Measurements from ENCODE around the gene FAM13C. TPM values are rescaled to one million over a fixed set of nuclear protein-coding genes. Genes with fewer than 3 reads are reported as not detected.
"Not testable (repeated sequence)": the region's sequence is repeated elsewhere in the genome, so short reads cannot be mapped to it uniquely, and the experiment has no call there.

FAM13C gene
- total RNA-seq, 1 donor from 2014 or later, result 1.3 TPM

DNA sequence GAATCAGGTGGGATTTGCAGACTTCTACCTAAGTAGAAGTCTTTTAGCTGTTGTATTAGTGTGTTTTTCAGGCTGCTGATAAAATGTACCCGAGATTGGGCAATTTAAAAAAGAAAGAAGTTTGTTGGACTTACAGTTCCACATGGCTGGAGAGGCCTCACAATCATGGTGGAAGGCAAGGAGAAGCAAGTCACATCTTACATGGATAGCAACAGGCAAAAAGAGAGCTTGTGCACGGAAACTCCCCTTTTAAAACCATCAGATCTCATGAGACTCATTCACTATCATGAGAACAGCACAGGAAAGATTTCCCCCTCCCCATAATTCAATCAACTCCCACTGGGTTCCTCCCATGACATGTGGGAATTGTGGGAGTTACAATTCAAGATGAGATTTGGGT, 123.2 kb downstream of the FAM13C start:
- not testable (repeated sequence) for ATAC-seq; DNase-seq (ENCODE audit: low spot score)

DNA sequence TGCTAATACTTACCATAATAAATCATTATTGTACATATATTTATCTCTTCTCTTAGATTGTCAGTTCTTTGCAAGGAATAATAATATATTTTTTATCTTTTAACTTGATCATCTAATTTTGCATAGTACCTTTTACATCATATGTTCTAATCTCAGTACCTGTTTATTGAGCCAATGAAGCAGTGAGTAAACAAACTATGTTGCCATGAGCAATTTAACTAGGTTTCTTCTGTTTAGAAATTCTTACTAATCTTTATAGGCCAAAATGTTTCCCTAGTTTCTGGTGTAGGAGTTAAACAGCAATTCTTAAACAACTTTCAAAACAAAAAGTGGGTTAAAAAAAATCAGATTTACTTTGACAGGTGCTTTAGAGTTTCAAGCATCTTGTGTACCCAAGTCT, 124.6 kb downstream of the FAM13C start:
- ATAC-seq (no peak), DNase-seq (ENCODE audit: low spot score) (no peak)

DNA sequence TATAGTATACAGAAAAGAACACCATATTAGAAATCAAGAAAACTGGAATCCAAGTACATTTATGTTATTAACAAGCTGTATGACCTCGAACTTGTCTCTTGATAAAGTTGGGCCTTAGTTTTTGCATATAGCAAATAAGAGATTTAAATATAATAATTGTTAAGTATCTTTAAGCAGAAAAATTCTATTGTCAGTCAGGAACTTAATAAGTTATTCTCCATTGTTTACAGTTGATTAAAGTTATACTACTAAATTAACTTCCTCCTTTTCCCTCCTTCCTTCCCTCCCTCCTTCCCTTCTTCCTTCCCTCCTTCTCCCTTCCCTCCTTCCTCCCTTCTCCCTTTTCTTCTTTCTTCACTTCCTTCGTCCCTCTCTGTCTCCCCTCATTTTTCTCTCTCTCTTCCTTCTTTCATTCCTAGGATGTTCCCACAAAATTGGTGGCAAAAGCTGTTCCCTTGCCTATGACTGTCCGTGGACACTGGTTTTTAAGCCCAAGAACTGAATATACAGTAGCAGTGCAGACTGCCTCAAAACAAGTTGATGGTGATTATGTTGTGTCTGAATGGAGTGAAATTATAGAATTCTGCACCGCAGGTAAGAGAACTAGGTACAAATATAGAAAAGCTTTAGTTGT, 126.2 kb downstream of the FAM13C start:
- DNase-seq (ENCODE audit: low spot score) (no peak), ATAC-seq (no peak)

DNA sequence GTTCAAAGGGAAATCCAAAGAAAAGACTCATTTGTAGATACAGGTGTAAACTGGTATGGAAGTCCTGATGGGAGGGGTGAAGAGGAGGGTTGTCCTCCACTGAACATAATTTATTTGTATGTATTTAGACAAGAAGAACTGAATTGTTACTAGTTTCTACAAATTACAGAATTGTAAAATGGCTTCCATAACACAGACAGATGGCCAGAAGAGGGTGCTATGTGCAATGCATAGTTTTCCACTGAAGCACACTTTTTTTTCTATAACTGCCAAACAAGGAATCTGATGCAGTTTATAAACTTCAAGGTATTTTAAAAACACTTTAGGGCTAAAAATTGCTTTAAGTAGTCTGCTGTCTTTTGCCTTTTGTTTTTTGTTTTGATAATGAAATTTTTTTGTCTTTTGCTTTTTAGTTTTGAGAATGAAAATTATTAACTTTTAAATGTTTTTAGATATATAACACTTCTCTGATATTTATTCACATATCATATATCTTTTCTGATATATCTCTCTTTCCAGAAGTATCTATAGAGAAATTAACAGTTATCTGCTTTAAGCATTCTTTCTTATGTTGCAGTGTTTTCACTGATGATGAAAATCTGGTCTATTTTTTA, 127.4 kb downstream of the FAM13C start:
- DNase-seq (ENCODE audit: low spot score) (no peak), ATAC-seq (peak; percentile 66)

DNA sequence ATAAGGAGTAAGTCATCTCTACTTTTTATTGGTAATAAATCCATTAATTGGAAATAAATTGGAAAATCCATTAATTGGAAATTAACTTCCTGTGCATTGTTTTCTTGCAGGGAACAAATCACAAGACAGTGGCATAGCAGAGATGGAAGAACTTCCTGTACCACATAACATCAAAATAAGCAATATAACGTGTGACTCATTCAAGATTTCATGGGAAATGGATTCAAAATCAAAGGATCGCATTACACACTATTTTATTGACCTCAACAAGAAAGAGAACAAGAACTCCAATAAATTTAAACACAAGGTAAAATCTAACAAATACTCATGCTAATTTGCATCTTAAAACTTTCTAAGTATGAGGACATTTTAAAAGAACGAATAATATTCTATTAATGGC, 128.2 kb downstream of the FAM13C start:
- ATAC-seq, result no peak

DNA sequence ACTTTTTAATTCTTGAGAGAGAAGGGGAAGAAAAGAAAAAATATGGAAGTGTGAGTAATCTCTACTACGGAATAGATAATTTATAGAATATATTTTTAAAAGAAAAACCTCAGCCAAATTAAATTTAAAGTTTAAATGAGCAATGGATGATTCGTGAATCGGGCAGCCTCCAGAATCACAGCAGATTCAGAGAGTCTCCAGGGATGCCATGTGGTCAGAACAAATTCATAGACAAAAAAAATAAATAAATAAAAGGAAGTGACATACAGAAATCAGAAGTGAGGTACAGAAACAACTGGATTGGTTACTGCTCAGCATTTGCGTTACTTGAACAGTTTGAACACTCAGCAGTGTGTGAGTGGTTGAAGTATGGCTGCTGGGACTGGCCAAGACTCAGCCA, 132.9 kb downstream of the FAM13C start:
- no peak for DNase-seq (ENCODE audit: low spot score)

More for the DNA sequence above, 128.2 kb downstream of the FAM13C start:
- DNase-seq (ENCODE audit: low spot score), result no peak

DNA sequence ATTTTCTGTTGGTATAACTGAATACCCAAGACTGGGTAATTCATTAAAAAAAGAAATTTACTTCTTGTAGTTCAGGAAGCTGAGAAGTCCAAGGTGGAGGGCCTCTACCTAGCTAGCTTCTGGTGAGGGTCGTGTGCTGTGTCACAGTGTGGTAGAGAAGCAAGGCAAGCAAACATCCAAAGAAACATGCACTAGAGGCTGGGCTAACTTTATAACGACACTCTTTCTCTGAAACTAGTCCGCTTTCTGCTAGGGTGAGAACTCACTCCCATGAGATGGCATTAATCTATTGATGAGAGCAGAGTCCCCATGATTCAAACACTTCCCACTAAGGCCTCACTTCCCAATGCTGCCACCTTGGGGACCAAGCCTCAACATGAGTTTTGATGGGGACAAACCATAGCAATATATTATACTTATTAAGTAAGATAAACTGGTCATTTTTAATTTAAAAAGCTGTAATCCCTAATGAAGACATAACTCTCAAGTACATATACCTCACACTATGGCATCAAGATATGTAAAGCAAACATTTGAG, 135.1 kb downstream of the FAM13C start:
- no peak for DNase-seq (ENCODE audit: low spot score)
- peak; percentile 44 for ATAC-seq

More for the DNA sequence above, 132.9 kb downstream of the FAM13C start:
- no peak for ATAC-seq

DNA sequence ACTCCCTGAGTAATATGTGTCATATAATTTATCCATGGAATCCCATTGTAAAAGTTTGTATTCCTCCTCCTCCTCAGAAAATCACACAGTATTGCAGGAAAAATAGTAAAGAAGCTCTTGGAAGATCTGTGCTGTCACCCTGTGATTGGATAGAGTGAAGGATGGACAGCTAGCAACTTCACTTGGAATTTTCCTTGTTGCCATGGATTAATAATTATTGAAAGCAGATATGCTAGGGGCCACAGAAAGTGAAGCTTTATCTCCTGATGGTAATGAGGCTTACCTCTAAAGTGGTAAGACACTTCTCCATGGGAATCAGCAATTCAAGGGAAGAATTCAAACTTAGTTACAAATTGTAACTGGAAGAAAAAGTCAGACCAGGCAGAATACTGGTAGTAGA, 137.1 kb downstream of the FAM13C start:
- ATAC-seq, result no peak

DNA sequence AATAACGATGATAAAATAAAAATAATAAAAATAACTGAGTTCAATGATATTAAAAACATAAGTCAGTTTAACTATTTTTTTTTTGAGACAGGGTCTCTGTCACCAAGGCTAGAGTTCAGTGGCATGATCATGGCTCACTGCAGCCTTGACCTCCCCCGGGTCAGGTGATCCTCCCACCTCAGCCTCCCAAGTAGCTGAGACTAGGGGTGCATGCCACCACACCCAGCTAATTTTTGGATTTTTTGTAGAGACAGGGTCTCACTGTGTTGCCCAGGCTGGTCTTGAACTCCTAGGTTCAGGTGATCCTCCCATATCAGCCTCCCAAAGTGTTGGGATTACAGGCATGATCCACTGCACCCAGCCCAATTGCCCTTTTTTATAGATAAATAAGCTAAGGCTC, 138.8 kb downstream of the FAM13C start:
- not testable (repeated sequence) for DNase-seq (ENCODE audit: low spot score); ATAC-seq

More for the DNA sequence above, 137.1 kb downstream of the FAM13C start:
- DNase-seq (ENCODE audit: low spot score), result no peak

DNA sequence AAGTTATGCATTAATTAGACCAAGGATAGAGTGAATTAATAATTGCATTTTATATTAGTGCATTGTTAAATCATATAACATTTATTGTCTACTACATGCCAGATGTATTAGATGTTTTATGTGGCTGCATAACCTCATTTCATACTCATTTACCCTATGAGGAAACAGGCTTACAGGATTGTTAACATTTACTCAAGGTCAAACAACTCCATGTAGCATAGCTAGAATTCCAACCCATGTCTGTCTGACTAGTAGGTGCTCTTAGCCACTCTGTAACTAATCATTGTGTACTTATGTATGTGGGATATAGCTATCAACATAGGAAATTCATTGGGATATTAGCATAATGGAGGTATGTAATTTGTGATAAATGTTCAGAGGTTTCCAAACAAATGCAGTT, 139.6 kb downstream of the FAM13C start:
- ATAC-seq, result no peak
- DNase-seq (ENCODE audit: low spot score), result no peak

DNA sequence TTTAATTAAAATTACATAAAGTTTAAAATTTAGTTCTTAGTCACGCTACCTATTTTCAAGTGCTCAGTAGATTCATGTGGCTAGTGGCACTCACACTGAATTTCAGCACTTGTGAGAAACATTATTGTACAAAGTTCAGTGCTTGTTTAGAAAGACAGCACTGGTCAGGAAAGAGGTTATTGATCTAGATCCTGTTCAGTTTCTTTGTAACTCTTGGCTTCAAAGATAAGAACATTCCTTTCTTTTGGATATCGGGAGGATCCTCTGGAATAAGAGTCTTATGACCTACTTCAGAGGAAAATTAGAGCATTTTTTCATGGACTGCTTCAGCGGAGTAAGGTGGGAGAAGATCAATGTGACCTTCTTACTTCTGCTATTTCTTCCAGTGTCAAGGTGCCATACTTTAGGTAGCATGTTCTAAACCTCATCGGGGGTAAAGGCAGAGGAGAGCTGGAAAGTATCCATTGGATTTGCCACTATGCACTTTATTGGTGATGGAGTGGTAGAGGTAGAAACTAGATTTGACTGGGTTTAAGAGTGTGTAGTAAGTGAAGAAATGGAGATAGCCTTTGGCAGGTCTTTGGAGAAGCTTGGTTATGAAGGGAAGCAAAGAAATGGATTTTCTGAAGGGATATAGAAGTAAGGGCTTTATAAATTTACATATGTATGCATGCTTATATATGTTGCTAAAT, 146.0 kb downstream of the FAM13C start:
- peak; percentile 45 for ATAC-seq
- DNase-seq (ENCODE audit: low spot score), result no peak

DNA sequence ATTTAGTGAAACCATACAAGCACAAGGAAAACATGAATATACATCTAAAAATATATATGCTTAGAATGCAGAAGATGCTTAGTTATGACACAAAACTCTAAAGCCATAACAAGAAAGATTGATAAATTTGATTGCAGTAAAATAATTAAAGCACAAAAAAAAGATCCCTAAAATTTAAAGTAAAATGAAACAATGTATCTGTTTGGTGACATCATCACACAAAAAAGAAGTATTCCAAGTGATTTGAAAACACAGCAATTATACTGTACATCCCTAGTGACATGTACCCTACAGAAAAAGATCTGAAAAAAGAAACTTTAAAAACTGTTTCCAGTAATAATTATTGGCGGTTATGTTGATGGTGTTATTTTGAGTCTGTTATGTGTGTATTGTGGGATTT, 148.2 kb downstream of the FAM13C start:
- ATAC-seq (no peak), DNase-seq (ENCODE audit: low spot score) (no peak)

DNA sequence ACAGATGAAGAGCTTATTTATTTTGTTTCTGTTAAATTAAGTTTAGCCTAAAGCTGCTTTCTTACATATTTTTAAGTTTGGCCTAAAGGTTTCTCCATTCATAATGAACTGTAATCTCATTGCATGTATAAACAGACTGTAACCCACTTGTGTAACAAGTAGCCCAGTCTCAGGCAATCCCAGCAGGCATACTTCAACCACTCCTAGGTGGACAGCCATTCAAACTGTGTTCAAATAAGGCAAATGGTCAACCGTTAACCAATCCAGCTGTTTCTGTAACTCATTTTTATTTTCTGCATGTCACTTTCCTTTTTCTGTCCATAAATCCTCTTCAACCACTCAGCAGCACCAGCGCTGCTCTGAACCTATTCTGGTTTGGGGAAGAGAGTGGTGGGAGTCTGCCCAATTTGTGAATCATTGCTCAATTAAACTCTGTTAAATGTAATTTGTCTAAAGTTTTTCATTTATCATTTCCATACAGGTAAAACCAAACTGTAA, 150.0 kb downstream of the FAM13C start:
- no peak for DNase-seq (ENCODE audit: low spot score)
- no peak for ATAC-seq

DNA sequence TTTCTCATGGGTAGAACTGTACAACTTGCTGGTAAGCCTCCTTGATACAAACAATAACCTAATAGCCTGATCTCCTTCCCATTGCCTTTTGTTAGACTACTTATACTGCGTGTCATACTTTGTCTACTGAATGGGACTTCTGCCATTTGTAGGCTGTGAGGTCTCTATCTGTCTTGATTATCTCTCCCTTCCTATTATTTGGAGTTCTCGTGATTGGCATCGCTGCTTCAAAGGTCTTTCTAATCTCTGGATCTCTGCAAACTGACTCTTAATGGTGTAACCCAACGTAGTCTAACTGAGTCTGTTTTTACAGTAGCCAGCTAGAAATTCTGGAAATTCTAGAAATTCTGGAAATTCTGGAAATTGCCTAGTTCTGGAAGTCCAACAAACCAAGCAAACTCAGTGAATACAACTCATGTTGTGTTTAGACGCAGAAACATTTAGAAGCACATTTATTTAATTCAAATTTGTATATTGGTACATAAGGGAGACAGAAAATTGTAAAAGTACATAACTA, 156.1 kb downstream of the FAM13C start:
- no peak for ATAC-seq

More for the DNA sequence above, 156.1 kb downstream of the FAM13C start:
- no peak for DNase-seq (ENCODE audit: low spot score)

Other genes starting within 250 kb of the FAM13C start
- 0.93 TPM for gene PHYHIPL, start 185.9 kb downstream of the FAM13C start, total RNA-seq

Measured in left lobe of liver (tissue), 2 donors.